H1 (cell line): ENCODE measurements around the gene CD151.

ENCODE experiments used
- CEBPB ChIP-seq: IDR thresholded peaks from 2 replicates; pipeline ENCODE4 v1.6.1; 2012; ENCODE audit warnings: low read depth, low read length
- CTCF ChIP-seq, 3 experiments: IDR thresholded peaks; 1 replicate in 2 of 3; 2 replicates in 1 of 3; pipeline versions ENCODE4 v1.5.1 to v1.6.1; 2011; ENCODE audit warnings: low read length in 3 of 3, mild to moderate bottlenecking in 3 of 3, inconsistent platforms in 2 of 3, low read depth in 1 of 3, moderate library complexity in 1 of 3; ENCODE audit not compliant: insufficient read depth in 1 of 3; ENCODE audit errors: control extremely low read depth in 1 of 3
- GTF2F1 ChIP-seq: IDR thresholded peaks from 2 replicates; pipeline ENCODE4 v1.6.1; 2012; ENCODE audit warnings: low read depth, low read length, improper control_type of control experiment, borderline replicate concordance
- JUN ChIP-seq: IDR thresholded peaks from 2 replicates; pipeline ENCODE4 v1.6.1; 2011; ENCODE audit warnings: low read depth, mild to moderate bottlenecking, improper control_type of control experiment, low read length
- RAD21 ChIP-seq, 2 experiments: IDR thresholded peaks in 1 of 2; conservative IDR thresholded peaks in 1 of 2; 2 replicates each; pipeline ENCODE4 v1.6.1; 2011; ENCODE audit warnings: low read depth in 2 of 2, low read length in 2 of 2, improper control_type of control experiment in 1 of 2, inconsistent platforms in 1 of 2, mild to moderate bottlenecking in 1 of 2, moderate library complexity in 1 of 2
- SP1 ChIP-seq: IDR thresholded peaks from 2 replicates; pipeline ENCODE4 v1.6.1; 2011; ENCODE audit warnings: low read depth, low read length

GRCh38 chr11:827897-828192, 4.9 kb upstream of the CD151 start, which contains the start of gene CRACR2B:
- TF ChIP-seq CTCF (IDR thresholded peaks at IDR 0.05; ENCODE audit: control extremely low read depth in 1 of 3, insufficient read depth in 1 of 3, low read depth in 1 of 3, low read length in 3 of 3) (no peak), JUN (no peak), GTF2F1 (no peak), SP1 (no peak), RAD21 (IDR thresholded peaks at IDR 0.05 in 1 of 2, conservative IDR thresholded peaks at IDR 0.05 in 1 of 2; ENCODE audit: low read depth in 2 of 2, low read length in 2 of 2) (no peak), CEBPB (no peak)
